ENCODE measurements around the gene VASN.

DNA sequence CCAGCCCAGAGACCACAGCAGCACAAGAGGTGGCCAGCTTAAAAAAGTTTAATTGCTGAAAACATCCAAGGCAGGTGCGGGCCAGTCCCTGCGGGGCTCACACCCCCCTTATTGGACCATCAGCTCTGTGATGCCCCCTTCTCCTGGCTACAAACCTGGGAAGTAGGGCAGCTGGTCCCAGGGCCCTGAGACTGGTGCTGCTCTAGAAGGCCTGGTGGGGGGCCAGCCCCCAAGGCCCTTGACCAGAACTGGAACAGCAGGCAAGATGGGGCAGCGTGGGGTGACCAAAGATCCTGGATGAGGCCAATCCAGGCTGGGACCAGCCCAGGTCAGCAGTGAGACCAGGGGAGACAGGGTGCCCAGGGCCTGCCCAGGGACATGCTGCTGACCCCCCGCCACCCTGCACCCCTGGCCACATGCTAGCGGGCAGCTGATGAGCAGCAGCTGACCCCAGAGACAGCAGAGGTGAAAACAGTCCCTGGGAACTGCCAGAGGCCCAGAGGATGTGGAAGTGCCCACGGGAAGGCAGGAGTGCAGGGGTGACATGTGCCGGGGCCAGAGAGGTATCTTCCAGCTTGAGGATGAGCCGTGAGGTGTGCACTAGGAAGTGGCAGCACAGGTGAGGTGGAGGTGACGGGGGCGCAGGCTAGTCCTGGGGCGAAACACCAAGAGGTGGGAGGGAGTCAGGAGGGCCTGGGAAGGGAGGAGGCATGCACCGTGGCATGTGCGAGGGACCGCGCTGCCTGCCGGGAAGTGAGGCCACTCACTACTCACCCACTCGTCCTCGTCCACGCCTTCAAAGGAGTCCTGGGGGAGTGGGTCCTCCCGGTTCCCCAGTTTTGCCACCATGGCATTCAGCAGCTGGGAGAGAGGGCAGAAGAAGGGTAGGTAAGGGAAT lies 16.9 kb upstream of the VASN start:
- TF ChIP-seq YY1 (IDR thresholded peaks at IDR 0.05; ENCODE audit: insufficient read depth, insufficient read length) (no peak), ZNF274 (IDR thresholded peaks at IDR 0.05; ENCODE audit: low read depth, low read length) (no peak)
